Measurements from ENCODE around the gene PIPOX. TPM values are rescaled to one million over a fixed set of nuclear protein-coding genes. Genes with fewer than 3 reads are reported as not detected.

The PIPOX gene
- total and polyA plus RNA-seq, 2 of the 13 experiments (the other 11 are each of a cell fraction or from before 2014, with no cell fraction given) = 87.3 to 154 TPM

DNA sequence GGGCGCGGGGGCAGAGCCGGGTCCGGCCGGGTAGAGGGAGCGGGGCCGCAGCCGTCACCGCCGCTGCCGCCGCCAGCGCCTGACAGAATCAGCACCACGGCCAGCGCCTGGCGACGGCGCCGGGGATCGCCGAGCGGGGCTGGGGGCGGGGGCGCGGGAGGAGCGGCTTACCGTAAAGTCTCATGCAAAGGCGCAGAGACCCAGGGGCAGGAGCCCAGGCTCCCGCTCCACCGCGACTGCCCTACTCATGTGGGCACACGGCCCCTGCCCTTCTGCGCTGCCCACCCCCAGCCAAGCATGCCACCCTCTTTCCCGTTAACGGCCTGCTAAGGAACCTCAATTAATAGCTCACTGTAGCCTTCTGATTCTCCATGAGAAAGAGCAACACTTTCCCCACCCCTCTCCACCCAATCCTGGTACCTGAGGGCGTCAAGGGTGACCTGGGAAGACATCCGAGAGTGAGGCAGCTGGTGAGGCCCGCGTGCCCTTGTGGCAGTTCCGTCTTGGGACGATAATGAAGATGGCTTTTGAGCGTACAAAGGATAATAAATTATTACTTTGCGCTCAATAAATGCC is 36.9 kb upstream of the PIPOX start, which contains the start of gene SEZ6 (continued):
- TF ChIP-seq, protein P1, sequence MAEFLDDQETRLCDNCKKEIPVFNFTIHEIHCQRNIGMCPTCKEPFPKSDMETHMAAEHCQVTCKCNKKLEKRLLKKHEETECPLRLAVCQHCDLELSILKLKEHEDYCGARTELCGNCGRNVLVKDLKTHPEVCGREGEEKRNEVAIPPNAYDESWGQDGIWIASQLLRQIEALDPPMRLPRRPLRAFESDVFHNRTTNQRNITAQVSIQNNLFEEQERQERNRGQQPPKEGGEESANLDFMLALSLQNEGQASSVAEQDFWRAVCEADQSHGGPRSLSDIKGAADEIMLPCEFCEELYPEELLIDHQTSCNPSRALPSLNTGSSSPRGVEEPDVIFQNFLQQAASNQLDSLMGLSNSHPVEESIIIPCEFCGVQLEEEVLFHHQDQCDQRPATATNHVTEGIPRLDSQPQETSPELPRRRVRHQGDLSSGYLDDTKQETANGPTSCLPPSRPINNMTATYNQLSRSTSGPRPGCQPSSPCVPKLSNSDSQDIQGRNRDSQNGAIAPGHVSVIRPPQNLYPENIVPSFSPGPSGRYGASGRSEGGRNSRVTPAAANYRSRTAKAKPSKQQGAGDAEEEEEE (CRISPR knock-in tag; IDR thresholded peaks at IDR 0.05; ENCODE audit: borderline replicate concordance) = no peak
- TF ChIP-seq, protein P2, sequence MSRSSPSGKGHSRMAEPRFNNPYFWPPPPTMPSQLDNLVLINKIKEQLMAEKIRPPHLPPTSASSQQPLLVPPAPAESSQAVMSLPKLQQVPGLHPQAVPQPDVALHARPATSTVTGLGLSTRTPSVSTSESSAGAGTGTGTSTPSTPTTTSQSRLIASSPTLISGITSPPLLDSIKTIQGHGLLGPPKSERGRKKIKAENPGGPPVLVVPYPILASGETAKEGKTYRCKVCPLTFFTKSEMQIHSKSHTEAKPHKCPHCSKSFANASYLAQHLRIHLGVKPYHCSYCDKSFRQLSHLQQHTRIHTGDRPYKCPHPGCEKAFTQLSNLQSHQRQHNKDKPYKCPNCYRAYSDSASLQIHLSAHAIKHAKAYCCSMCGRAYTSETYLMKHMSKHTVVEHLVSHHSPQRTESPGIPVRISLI (CRISPR knock-in tag; IDR thresholded peaks at IDR 0.05; ENCODE audit: borderline replicate concordance) = no peak
- TF ChIP-seq TCF7L2 (IDR thresholded peaks at IDR 0.05; ENCODE audit: low read depth, low read length) = no peak
- TF ChIP-seq, protein P3, sequence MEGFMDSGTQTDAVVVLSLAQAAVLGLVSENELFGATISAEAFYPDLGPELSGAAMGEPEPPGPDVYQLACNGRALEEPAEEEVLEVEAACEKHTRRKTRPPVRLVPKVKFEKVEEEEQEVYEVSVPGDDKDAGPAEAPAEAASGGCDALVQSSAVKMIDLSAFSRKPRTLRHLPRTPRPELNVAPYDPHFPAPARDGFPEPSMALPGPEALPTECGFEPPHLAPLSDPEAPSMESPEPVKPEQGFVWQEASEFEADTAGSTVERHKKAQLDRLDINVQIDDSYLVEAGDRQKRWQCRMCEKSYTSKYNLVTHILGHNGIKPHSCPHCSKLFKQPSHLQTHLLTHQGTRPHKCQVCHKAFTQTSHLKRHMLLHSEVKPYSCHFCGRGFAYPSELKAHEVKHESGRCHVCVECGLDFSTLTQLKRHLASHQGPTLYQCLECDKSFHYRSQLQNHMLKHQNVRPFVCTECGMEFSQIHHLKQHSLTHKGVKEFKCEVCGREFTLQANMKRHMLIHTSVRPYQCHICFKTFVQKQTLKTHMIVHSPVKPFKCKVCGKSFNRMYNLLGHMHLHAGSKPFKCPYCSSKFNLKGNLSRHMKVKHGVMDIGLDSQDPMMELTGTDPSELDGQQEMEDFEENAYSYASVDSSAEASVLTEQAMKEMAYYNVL (CRISPR knock-in tag; IDR thresholded peaks at IDR 0.05; ENCODE audit: borderline replicate concordance) = 0 out of 2 replicates have a peak, but pooled peaks have one; percentile 45
- TF ChIP-seq KMT2A (CRISPR knock-in tag; IDR thresholded peaks at IDR 0.05) = 0 out of 2 replicates have a peak, but pooled peaks have one; percentile 46
- TF ChIP-seq CBX5 (CRISPR knock-in tag; IDR thresholded peaks at IDR 0.05; ENCODE audit: borderline replicate concordance) = peak; percentile 69; the same call in 1 of the 2 replicates
- TF ChIP-seq ZNF263 (CRISPR knock-in tag; IDR thresholded peaks at IDR 0.05) = peak; percentile 77
- TF ChIP-seq BORCS8-MEF2B (CRISPR knock-in tag; IDR thresholded peaks at IDR 0.05) = peak; percentile 97
- no peak for TF ChIP-seq ZNF34 (CRISPR knock-in tag; IDR thresholded peaks at IDR 0.05; ENCODE audit: borderline replicate concordance)
- TF ChIP-seq CC2D1A (CRISPR knock-in tag; IDR thresholded peaks at IDR 0.05) = no peak
- TF ChIP-seq SIX4 (CRISPR knock-in tag; IDR thresholded peaks at IDR 0.05) = peak; percentile 69; the same call in 1 of the 2 replicates
- TF ChIP-seq SNAI1 (CRISPR knock-in tag; IDR thresholded peaks at IDR 0.05; ENCODE audit: borderline replicate concordance) = no peak
- TF ChIP-seq ZFAT (CRISPR knock-in tag; conservative IDR thresholded peaks at IDR 0.05) = peak; percentile 87
- 0 out of 2 replicates have a peak, but pooled peaks have one; percentile 30 for TF ChIP-seq GPN1 (CRISPR knock-in tag; IDR thresholded peaks at IDR 0.05; ENCODE audit: borderline replicate concordance)
- TF ChIP-seq ZNF224 (CRISPR knock-in tag; IDR thresholded peaks at IDR 0.05) = no peak
- TF ChIP-seq MATR3 (CRISPR knock-in tag; IDR thresholded peaks at IDR 0.05) = no peak
- TF ChIP-seq, protein P4, sequence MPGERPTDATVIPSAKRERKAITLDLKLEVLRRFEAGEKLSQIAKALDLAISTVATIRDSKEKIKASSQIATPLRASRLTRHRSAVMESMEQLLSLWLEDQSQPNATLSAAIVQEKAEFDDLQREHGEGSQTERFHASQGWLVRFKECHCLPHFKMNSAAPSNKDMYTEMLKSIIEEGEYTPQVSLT (CRISPR knock-in tag; IDR thresholded peaks at IDR 0.05; ENCODE audit: borderline replicate concordance, low read depth) = no peak; the same call in 1 of the 2 replicates
- TF ChIP-seq CBX2 (IDR thresholded peaks at IDR 0.05; ENCODE audit: low read depth, low read length) = no peak
- TF ChIP-seq CBX2 (CRISPR knock-in tag; IDR thresholded peaks at IDR 0.05; ENCODE audit: low read depth) = no peak
- peak; percentile 96 for TF ChIP-seq MEIS2 (CRISPR knock-in tag; IDR thresholded peaks at IDR 0.05)
- TF ChIP-seq, protein P5, sequence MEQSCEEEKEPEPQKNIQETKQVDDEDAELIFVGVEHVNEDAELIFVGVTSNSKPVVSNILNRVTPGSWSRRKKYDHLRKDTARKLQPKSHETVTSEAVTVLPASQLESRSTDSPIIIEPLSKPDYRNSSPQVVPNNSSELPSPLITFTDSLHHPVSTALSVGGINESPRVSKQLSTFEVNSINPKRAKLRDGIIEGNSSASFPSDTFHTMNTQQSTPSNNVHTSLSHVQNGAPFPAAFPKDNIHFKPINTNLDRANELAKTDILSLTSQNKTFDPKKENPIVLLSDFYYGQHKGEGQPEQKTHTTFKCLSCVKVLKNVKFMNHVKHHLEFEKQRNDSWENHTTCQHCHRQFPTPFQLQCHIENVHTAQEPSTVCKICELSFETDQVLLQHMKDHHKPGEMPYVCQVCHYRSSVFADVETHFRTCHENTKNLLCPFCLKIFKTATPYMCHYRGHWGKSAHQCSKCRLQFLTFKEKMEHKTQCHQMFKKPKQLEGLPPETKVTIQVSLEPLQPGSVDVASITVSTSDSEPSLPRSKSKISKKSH (CRISPR knock-in tag; IDR thresholded peaks at IDR 0.05; ENCODE audit: borderline replicate concordance) = no peak
- TF ChIP-seq ETV6 (CRISPR knock-in tag; conservative IDR thresholded peaks at IDR 0.05) = peak; percentile 97
- peak; percentile 71; the same call in 1 of the 2 replicates for TF ChIP-seq KAT8 (CRISPR knock-in tag; IDR thresholded peaks at IDR 0.05)
- peak; percentile 100 for TF ChIP-seq GZF1 (CRISPR knock-in tag; IDR thresholded peaks at IDR 0.05)
